ENCODE results near the gene ABHD18.
"Not testable (repeated sequence)": the region's sequence is repeated elsewhere in the genome, so short reads cannot be mapped to it uniquely, and the experiment has no call there.

ABHD18 gene

GRCh38 chr4:127993151-127993550 is 27.9 kb downstream of the ABHD18 start:
- DNase-seq (ENCODE audit: low read depth in 2 of 2), result no peak

DNA sequence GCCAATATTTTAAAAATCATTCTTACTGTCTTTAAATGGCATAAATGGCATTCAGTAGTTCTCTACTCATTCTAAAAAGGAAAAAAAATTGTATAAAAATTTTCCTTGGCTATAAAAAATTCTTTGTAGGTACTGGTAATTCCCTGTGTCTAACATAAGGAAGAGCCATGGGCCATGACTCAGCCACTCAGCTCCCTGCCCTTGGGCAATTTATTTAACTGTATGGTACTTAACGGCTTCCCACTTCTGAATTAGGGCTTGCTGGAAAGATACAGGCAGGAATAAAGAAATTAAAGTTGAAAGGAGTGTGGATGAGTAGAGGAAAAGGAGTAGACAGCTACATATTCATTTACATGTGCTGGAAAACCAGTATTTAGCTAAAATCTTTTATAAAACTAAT is 30.6 kb downstream of the ABHD18 start:
- no peak for DNase-seq (ENCODE audit: low read depth in 2 of 2)

DNA sequence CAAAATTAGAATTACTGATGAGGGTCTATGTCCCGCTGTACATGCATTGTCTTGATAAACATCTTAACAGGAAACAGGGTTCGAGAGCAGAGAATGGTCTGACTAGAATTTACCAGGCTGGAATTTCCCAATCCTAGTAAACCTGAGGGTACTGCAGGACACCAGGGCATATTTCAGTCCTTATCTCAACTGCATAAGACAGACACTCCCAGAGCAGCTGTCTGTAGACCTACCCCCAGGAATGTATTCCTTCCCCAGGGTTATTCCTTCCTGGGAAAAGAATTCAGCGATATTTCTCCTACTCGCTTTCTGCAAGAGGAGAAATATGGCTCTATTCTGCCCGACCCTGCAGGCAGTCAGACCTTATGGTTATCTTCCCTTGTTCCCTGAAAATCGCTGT is 31.3 kb downstream of the ABHD18 start:
- not testable (repeated sequence) for DNase-seq (ENCODE audit: low read depth in 2 of 2)

DNA sequence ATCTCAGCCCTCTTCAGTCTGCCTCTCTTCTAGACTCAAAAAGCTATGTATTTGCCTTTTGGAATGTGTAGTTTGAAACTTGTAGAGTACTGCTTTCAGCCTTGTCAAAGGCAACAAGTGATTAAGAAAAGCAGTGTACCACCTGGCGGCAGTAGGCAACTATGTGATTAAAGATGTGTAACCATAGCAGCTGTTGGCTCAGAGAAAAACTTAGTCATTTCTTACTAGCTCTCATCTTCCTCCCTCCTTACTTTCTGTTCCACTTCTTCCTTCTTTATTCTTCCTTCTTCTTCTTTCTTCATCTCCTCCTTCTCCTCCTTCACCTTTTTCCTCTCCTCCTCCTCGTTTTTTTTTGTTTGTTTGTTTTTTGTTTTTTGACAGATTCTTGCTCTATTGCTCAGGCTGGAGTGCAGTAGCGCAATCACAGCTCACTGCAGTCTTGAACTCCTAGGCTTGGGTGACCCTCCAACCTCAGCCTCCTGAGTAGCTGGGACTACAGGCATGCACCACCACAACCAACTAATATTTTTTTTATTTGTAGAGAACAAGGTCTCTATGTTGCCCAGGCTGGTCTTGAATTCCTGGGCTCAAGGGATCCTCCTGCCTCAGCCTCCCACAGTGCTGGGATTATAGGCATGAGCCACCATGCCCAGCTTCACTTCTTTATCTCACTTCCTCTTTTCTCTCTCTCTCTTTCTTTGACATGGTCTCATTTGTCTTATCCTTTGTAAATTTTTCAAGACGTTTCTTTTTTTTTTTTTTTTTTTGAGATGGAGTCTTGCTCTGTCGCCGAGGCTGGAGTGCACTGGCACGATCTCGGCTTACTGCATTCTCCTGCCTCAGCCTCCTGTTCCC is 32.6 kb downstream of the ABHD18 start:
- DNase-seq (ENCODE audit: low read depth in 2 of 2), result no peak

DNA sequence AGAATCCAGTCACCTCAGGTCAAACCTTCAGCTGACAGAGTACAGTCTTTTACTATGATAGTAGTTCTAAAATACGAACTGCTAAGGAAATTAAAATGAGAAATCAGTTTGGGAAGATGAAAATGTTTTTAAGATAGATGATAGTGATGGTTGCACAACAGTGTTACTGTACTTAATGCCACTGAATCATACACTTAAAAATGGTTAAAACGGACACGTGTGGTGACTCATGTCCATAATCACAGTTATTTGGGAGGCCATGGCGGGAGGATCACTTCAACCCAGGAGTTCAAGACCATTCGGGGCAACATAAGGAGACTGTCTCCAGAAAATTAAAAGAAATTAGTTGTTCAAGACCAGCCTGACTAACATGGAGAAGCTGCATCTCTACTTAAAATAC is 41.4 kb downstream of the ABHD18 start:
- no peak for DNase-seq (ENCODE audit: low read depth in 2 of 2)

DNA sequence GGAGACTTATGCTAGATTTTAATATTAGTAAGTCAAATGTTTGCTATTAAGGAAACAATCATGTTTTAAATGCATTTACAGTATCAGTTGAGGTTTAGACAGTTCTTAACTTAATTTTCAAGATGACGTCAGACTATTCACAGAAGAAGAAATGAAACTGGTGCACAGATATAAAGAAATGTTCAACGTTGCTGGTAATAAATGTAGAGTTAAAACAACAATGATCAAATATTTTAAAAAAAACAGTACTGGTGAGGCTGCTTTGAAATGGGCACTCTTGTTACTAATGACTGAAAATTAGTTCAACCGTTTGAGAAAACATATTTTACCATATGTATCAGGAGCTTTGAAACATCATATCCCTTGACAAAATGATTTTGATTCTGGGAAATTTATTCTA is 44.2 kb downstream of the ABHD18 start:
- DNase-seq (ENCODE audit: low read depth in 2 of 2), result no peak

DNA sequence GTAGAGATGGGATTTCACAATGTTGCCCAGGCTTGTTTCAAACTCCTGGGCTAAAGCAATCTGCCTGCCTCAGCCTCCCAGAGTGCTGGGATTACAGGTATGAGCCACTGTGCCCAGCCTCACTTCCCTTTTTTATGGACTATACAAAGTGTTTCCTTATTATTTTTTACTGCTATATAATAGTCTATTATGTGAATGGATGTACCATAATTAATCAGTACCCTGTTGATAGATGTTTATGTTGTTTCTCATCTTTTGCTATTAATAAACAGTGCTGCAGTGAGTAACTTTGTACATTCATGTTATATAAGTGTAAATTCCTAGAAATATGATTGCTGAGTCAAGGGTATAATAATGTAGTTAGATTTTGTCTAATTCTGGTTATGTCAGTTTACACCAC is 60.1 kb downstream of the ABHD18 start:
- no peak for DNase-seq (ENCODE audit: low read depth in 2 of 2)

- DNase-seq (ENCODE audit: low read depth in 2 of 2), result no peak
Observed at GRCh38 chr4:128029907-128030306, 64.7 kb downstream of the ABHD18 start.

DNA sequence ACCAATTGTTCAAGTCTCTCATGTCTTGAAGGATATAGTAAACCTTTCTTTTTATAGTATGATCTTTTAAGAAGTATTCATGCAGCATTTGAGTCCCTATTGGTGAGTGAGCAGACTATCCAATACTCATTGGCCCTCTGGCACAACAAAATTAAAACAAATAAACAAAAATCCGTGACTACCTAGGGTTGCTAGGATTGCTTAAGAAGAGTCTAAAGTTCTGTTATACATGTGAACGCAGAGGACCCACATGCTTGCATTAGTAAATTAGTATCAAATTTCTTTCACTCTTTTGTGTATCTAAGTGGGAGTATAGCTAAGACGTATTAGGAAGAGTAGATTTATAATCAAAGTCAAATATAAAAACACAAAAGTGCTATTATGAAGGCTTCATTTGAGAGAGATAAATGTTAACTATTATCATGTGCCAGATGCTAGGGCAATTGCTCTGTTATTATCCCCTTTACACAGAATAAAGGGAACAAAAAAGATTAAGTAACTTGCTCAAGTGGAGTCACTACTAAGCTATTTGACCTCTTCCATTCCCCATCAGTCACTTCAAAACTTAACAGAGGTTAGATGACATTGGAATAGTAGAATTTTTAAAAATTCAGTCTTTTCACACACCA is 66.7 kb downstream of the ABHD18 start:
- DNase-seq (ENCODE audit: low read depth in 2 of 2), result no peak

- no peak for DNase-seq (ENCODE audit: low read depth in 2 of 2)
Observed at GRCh38 chr4:128039568-128039967, 74.4 kb downstream of the ABHD18 start.

DNA sequence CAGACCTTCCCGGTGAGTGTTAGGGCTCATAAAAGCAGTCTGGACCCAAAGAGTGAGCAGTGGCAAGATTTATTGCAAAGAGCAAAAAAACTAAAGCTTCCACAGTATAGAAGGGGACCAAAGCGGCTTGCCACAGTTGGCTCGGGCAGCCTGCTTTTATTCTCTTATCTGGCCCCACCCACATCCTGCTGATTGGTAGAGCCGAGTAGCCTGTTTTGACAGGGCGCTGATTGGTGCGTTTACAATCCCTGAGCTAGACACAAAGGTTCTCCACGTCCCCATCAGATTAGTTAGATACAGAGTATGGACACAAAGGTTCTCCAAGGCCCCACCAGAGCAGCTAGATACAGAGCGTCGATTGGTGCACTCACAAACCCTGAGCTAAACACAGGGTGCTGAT is 81.8 kb downstream of the ABHD18 start:
- DNase-seq (ENCODE audit: low read depth in 2 of 2), result not testable (repeated sequence)

- DNase-seq (ENCODE audit: low read depth in 2 of 2), result not testable (repeated sequence)
Observed at GRCh38 chr4:128047514-128047913, 82.3 kb downstream of the ABHD18 start.

GRCh38 chr4:128051229-128051628 is 86.0 kb downstream of the ABHD18 start:
- DNase-seq (ENCODE audit: low read depth in 2 of 2), result not testable (repeated sequence)

DNA sequence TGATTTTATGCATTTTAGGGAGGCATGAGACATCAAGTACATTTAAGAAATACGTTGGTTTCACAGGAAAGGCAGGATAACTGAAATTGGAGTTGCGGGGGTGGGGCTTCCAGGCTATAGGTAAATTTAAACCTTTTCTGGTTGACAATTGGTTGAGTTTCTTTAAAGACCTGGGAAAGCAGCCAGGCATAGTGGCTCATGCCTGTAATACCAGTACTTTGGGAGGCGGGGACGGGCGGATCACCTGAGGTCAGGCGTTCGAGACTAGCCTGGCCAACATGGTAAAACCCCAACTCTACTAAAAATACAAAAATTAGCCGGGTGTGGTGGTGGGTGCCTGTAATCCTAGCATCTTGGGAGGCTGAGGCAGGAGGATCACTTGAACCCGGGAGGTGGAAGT is 89.7 kb downstream of the ABHD18 start:
- DNase-seq (ENCODE audit: low read depth in 2 of 2), result not testable (repeated sequence)

DNA sequence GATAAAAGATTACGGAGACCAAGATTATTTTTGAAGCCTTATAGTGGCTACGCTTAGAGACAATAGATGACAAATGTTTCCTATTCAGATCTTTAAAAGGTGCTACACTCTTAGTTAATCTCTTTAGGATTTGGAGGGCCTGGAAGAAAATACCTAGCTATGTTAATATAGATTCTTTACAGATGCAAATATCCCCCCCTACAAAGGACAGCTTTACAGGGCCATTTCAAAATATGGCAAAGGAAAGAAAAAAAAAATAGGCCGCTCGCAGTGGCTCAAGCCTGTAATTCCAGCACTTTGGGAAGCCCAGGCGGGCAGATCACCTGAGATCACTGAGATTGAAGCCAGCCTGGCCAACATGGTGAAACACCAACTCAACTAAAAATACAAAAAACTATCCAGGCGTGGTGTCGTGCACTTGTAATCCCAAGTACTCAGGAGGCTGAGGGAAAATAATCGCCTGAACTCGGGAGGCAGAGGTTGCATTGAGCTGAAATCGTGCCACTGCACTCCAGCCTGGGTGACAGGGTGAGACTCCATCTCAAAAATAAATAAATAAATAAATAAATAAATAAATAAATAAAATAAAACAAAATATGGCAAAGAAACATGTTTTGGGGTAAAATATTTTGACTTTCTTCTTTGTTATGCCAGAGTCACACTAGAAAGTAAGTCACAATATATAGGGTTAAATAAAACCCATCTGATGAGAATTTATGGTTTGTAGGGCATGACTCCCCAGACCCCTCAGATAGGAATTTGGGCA is 90.4 kb downstream of the ABHD18 start:
- DNase-seq (ENCODE audit: low read depth in 2 of 2), result not testable (repeated sequence)

GRCh38 chr4:128056396-128056795 is 91.2 kb downstream of the ABHD18 start:
- no peak for DNase-seq (ENCODE audit: low read depth in 2 of 2)

DNA sequence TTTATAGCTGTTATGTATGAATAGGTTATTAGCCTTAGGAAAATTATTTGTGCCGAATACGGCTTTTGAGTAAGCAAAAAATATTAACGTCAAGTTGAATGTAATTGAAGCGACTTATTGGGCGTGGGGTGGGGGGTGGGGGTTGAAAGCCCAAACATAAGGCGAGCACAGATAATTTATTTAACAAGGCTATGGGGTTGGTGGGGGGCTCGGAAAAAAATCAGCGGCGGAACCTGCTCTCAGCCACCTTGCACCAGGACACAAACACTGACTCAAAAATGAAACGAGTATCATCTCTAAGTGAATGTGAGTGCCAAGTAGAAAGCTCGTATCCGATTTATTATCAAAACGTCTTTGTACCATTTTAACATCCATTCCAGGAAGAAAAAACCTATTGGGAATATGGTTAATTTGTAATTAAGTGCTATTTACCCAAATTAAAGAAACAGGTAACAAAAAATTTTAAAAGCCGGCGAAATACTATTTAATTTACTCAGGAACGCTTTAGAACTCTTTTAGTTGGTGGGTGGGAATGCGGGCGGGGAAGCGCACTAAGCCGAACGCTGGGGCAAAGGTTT is 95.0 kb downstream of the ABHD18 start:
- DNase-seq (ENCODE audit: low read depth in 2 of 2), result no peak

DNA sequence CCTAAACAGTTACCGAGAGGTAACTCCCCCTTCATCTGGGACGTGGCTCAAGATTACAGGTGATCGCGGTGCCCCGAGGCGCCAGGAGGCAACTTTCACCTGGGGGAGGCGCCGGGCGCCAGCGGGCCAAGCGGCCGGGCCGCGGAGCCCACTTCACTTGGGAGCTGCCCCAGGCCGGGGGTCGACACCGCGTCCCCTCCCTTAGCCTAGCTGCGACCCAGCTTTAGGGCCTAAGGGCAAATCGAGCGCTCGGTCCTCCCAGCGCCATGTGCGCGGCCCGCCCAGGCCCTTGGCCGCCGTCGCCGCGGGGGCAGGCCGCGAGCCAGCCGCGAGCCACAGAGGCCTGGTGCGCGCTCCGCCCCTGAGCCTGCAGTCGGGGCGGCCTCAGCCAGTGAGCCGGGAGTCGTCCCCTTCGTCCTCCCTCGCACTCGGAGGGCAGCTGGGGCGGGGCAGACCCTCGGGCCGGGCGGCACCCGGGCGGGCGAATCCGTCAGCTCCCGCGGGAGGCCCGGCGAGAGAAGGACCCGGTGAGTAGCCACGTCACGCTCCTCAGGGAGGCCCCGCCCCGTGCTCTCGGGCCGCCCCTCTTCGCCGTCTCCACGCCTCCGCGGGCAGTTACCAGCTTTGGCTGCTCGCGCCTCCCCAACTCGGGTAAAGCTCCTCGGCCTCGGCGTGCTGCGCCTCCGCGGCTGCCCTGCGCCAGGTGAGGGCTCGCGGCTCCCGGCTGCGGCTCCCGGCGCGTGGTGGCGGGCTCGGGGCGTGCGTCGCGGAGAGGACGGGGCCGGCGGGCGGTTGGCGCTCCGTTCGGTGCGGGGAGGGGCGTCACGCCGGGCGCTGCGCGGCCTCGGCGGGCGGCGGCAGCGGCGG is 95.7 kb downstream of the ABHD18 start, which contains the start of gene LARP1B:
TSS of gene LARP1B (plus strand) at position 614 of the 867 bp plus-strand sequence. CDS start 13,640 bp downstream, outside the sequence.
- peak; percentile 87 for DNase-seq (ENCODE audit: low read depth in 2 of 2)

GRCh38 chr4:128061566-128062536 is 96.6 kb downstream of the ABHD18 start:
- peak; percentile 26 to 44 for DNase-seq (ENCODE audit: low read depth in 2 of 2)

DNA sequence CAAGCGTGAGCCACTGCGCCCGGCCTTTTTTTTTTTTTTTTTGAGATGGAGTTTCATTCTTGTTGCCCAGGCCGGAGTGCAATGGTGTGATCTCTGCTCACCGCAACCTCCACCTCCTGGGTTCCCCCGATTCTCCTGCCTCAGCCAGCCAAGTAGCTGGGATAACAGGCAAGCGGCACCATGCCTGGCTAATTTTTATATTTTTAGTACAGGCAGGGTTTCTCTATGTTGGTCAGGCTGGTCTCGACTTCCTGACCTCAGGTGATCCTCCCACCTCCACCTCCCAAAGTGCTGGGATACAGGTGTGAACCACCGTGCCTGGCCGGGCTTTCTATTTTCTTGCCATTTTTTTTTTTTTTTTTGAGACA is 101.2 kb downstream of the ABHD18 start:
- DNase-seq (ENCODE audit: low read depth in 2 of 2), result not testable (repeated sequence)

Measured in activated CD8-positive, alpha-beta memory T cell treated with anti-CD3 and anti-CD28 coated beads for 4 hours (primary cell).